Hematopoietic multipotent progenitor cell treated with erythropoietin and hydrocortisone succinate and interleukin-3 and kit ligand, for 8 days (in vitro differentiated cells): Measurements from ENCODE around the gene HABP4.
"Not testable (repeated sequence)": the region's sequence is repeated elsewhere in the genome, so short reads cannot be mapped to it uniquely, and the experiment has no call there.

Experiments
- DNase-seq: peaks from one replicate; pipeline ENCODE4 v3.0.0-alpha.2; 2015

Gene HABP4

DNA sequence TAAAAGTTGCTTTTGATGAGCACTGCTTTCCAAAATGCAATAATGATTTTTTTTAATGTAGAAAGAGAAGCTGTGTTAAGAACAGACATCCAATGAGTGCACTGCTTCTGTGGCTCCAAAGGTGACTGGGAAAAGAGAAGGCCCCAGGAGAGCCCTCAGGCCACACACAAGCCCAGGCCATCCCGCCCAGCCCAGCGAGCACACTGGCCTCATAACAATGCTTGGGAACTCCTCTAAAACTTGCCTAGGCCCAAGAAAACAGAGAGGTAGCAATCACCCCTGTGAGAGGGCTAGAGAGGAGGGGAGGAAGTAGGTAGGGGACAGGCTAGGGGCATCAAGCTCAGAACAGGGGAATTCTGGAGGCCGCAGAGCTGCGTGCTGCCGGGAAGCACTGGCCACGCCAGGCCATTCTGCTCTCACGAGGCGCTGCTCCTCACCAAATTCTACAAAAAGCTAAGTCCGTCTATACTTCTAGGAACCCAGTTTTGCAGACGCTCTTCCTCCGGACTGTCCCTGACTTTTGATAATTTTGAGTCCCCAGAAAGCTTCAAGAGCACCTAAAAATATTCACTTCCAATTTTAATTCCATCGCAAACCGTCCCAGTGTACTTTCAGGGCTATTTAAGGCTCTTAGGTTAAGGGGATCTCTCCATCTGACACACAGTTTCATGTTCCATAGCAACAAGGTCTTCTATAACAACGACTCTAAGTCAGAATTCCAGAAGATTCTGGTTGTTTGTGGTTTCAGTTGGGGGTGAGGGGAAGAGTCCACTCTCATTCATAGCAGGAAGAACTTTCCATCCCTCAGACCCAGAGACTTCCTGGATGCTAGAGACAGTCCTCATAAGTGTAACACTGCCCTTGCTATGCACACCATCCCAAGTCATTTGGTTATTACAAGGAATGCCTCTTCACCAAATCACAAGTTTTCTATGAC, 51.0 kb downstream of the HABP4 start:
- no peak for DNase-seq

DNA sequence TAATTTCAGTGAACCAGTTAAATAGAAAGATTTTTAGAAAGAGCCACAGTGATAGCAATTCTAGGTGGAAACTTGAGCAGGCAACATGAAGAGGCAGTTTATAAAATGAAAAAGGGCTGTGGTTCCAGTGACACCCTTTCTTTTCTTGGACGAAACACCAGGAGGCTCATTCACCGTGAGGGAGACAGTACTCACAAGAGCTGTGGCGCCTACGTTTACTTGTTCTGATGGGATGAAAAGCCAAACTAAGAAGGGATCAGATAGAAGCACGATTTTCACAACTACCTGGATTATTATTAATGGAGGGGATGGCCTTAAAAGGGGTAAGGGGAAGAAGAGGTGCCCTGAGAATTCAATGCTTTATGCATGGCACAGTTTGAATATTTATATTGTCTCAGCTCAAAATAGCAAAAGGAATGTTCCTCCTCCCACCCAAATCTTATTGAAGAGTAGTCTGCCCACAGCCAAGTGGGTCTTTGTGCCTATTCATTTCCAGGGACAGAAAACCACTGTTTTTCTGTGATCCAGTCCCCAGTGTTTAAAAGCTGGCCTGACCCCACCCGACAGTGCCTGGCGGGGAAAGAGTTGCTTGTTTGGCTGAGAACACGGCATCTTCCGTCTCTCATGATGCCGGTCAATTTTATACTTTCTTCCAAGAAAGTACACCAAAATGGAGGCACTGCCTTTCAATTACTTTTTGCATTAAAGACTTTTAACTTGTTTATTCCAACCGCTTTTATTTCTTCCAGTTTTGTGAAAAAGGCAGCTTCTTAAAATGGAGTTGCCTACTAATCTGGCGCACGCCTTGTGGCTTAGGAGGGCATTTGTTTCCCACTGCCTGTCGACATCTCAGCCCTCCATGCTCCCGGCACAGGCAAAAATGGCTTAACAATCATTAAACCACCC, 51.9 kb downstream of the HABP4 start:
- no peak for DNase-seq

GRCh38 chr9:96502539-96503373, 52.8 kb downstream of the HABP4 start:
- no peak for DNase-seq

DNA sequence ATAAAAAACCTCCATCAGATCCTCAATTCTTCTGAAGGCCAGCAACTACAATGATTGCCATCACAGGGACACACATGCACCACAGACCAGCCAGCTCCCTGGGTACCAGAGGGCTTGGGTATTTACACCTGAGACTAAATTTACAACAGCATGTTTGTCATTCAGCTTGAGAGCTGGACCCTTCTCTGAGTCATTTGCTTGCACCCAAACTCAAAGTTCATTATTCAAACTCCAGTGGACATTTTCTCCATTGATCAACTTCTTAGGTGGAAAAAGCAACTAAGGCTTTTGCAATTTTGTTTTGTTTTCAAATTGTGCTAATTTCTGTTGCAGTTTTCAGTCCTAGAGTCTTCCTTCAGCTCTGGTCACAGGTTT, 53.4 kb downstream of the HABP4 start:
- not testable (repeated sequence) for DNase-seq

DNA sequence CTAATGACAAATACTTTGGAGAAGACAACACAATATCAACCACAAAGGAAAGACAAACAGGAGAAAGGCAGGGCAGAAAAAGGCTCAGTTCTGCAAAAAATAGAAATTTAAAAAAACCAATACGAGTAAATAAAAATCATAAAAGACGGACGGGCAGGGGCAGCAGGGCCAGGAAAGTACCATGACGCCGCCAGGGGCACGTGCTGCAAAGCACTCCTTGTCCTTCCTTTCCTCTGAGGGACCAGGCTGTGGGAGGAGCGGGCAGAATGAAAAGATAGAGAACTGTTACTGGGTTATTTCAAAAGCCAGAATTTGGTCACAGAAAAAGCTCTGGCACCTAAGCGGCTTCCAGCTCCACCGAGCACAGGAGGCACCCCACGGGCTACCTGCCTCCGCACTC, 53.9 kb downstream of the HABP4 start:
- no peak for DNase-seq

DNA sequence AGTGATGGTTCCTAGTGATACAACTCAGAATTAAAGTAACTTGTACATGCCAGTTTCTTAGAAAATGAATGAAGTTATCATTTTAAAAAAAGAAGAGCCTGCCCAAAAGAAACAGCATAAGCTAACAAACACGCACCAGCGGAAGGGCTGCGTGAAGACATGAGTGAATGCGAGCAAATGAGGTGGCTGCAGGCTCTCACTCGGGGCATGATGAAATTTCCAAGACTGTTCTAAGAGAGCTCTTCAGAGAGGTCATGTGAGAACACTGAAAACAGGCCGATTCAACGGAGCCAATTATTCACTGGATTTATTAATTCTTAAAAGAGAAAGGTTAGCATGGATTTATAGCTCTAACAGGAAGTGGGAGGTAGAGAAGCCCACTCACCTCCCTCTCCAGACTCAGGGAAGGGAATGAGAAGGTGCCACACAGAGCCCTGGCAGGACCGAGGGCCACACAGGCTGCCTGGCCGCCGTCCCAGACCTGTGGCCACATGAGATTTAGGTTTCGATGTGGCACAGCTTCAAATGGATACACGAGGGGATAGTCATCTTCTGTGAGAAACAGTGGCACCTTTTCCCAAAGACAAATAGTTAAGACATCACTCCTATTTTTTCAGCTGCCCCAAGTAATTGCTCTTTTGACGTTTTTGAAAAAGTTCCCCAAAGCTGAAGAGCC, 55.5 kb downstream of the HABP4 start:
- DNase-seq = no peak

DNA sequence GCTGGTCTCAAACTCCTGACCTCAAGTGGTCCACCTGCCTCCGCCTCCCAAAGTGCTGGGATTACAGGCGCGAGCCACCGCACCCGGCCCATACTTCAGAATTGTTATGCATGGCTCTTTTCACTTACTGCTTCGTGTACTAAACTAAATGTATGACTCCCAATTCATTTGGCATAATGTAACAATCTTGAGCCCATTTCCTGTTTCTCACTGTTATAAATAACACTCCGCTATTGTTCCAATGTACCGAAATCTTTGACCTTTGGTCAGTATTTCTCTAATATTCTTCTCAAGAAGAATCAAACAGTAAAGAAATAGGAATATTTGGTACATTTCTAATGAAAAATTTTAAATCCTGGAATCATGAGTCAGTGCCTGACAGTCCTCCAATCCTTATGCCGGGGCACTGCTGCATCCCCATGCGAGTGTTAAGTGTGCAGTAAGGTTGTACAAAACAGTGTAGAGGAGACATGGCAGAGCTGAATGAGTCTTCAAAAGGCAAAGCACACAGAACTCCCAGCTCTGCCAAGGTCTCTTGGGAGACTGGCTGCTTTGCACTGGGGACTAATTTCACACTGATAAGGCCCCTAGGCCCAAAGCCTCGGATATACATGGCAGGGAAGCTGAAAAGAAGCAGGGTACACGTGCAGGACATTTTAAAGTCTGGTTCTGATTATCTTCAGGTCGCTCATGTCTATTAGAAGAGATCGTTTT, 58.4 kb downstream of the HABP4 start:
- DNase-seq = no peak

DNA sequence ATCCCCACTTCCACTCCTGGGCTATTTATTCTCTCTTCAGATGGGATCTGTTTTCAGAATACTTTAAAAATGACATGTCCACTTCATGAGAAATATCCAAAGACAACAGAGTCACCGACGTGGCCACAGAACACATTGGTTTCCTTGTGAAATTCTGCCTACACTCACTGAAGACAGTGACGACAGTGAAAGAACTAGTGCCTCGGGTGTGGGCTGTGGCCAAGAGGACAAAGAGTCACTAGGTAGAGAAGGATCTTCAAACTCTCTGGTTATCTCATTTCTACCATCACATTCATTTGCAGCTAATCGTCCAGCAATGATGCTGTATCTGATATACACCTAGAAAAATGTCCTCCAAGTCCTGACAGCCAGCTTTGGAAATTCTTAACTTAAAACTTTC, 59.1 kb downstream of the HABP4 start:
- DNase-seq = no peak

GRCh38 chr9:96509848-96510247, 59.9 kb downstream of the HABP4 start:
- no peak for DNase-seq

DNA sequence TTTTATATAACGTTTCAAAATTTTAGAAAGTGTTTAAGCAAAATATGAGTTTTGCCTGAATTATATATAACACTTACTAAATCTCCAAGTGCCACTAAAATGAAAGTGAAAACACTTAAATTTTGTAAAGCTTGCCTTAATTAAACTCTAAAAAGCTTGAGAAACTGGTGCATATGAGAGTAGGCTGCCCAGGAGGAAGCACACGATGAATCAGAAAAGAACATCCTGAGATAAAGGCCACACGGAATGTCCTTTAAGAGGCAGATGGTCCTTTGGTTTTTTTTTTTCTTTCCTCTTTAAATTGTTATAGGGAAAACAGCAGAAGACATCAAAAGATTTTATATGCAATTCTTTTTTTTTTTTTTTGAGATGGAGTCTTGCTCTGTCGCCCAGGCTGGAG, 60.3 kb downstream of the HABP4 start:
- no peak for DNase-seq

DNA sequence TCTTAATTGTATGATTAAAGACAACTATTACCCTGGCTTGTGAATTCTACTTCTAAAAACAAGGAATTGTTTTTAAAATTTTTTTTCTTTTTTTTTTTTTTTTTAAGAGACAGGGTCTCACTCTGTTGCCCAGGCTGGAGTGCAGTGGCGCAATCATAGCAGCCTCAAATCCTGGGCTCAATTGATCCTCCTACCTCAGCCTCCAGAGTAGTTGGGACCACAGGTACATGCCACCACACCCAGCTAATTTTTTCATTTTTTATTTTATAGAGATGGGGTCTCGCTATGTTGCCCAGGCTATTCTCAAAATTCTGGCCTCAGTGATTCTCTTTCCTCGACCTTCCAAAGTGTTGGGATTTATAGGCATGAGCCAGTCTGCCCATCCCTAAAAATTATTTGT, 62.3 kb downstream of the HABP4 start:
- no peak for DNase-seq

- no peak for DNase-seq
Observed at GRCh38 chr9:96513622-96514021, 63.7 kb downstream of the HABP4 start.

- DNase-seq = no peak
Observed at GRCh38 chr9:96514108-96514799, 64.3 kb downstream of the HABP4 start.

DNA sequence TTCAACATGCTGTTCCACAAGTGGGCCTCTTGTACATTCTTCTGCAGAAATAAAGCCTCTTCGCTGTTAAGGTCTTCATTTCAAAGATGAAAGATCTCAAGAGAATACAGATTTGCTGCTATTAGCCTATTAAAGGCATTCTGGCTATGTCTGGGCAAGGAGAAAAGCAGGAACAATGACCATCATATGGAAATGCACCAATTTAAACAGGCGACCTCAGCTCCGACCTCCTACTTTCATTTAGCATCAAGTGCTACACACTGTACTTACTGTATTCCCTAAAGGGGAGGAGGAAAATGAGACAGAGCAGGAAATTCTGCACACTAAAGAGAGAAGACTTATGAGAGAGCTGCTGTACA, 64.8 kb downstream of the HABP4 start:
- DNase-seq = no peak

- DNase-seq = no peak
Observed at GRCh38 chr9:96515621-96516470, 65.9 kb downstream of the HABP4 start.

GRCh38 chr9:96519095-96519494, 69.1 kb downstream of the HABP4 start:
- DNase-seq = no peak

DNA sequence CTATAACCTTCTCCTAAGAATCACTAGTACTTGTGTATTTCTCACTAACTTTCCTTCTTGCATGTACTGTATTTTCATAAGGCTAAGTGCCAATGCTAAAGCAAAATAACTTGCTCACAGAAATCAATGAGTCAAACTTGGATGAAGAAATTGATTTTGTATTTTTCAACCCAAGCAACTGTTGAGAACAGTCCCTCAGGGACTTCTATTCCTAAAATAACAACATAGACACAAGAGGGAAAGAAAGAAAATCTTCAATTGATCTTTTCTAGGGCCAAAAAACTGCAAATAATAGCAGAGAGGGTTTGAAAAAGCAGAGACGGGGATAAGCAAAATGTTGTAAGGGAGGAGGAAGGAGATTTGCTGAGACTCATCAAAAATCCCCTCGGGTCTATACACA, 69.8 kb downstream of the HABP4 start:
- no peak for DNase-seq

DNA sequence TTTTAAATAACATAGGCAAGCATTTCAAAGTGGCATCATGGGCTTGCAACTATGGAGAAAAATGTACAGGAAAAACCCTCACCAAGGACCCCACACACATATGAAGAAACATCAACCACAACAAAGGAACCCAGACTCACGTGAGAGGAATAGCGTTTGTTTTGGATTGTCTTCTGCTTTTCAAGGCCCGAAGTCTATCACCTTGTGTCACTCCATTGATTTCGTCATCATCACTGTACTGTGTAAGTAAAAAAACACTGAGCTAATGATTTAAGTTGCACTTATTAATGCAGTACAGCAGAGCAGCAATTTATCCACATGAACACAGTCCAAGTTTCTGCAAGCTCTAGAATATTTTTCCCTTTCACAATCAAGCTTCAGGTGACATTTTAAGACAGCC, 72.4 kb downstream of the HABP4 start:
- DNase-seq = no peak

DNA sequence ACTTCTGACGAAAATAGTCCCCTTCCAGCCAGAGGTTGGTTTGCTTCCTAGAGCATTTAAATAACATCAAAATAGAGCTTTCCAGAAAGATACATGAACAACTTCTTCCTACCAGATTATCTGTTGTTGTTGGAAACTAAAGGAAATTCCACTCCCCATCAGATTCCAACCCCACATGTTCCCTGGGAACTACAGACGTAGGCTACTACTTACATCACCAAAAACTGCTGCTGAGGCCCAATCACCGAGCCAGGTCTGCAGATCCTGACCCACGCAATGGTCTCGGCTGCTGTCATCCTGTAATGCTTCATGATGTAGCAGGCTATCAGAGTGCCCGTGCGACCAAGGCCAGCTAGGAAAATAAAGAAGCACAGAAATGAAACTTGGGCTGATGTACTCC, 73.4 kb downstream of the HABP4 start:
- DNase-seq = no peak

GRCh38 chr9:96524045-96524444, 74.1 kb downstream of the HABP4 start:
- no peak for DNase-seq
